ENCODE results near the gene PLD5.
"Not testable (repeated sequence)": the region's sequence is repeated elsewhere in the genome, so short reads cannot be mapped to it uniquely, and the experiment has no call there.

The PLD5 gene

GRCh38 chr1:242219298-242219901, 305.1 kb downstream of the PLD5 start:
- Histone ChIP-seq H3K4me1 (ENCODE audit: low read depth, poor library complexity, severe bottlenecking) (no peaks in the 10 kb centered on the region), H3K4me2 (no peak overlapping the region), H2AFZ (ENCODE audit: low read depth) (no peak overlapping the region), H3K9ac (no peak overlapping the region), H3K27ac (no peak overlapping the region), H3K36me3 (ENCODE audit: insufficient read depth) (no peaks in the 10 kb centered on the region), H3K4me3 (IDR thresholded peaks at IDR 0.05; ENCODE audit: insufficient read depth, low read depth, low read length) (no peak overlapping the region), H3K79me2 (ENCODE audit: insufficient read depth, low read depth) (no peaks in the 10 kb centered on the region), H4K20me1 (ENCODE audit: insufficient read depth) (no peaks in the 10 kb centered on the region), H3K27me3 (ENCODE audit: insufficient read depth, low read depth) (no peaks in the 10 kb centered on the region)
- no peak for TF ChIP-seq CTCF (conservative IDR thresholded peaks at IDR 0.05; ENCODE audit: low read depth, low read length)

GRCh38 chr1:242216368-242216767, 308.1 kb downstream of the PLD5 start:
- no peaks in the 10 kb centered on the region for H3K4me1 ChIP-seq (ENCODE audit: low read depth, poor library complexity, severe bottlenecking)

DNA sequence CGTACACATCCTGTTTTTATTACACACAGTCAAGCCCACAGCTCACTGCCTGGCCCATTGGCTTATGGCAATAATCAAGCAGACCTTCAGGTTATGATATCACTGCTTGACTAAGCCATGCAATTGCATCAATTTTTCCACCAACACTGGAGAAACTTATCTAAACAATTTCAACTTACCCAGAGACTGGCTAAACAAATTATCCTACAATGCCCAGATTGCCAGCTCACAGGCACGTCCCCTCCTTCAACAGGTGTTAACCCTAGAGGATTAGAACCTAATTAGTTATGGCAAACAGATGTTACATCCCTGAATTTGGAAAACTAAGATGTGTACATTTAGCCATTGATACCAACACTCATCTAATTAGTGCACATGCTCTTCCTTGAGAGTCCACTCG, 310.0 kb downstream of the PLD5 start:
- not testable (repeated sequence) for H3K4me1 ChIP-seq (ENCODE audit: low read depth, poor library complexity, severe bottlenecking); H3K4me3 ChIP-seq (IDR thresholded peaks at IDR 0.05; ENCODE audit: insufficient read depth, low read depth, low read length); H3K79me2 ChIP-seq (ENCODE audit: insufficient read depth, low read depth); H2AFZ ChIP-seq (ENCODE audit: low read depth); H3K27ac ChIP-seq; H3K27me3 ChIP-seq (ENCODE audit: insufficient read depth, low read depth); H3K4me2 ChIP-seq; H3K36me3 ChIP-seq (ENCODE audit: insufficient read depth); H4K20me1 ChIP-seq (ENCODE audit: insufficient read depth); H3K9ac ChIP-seq

More at GRCh38 chr1:242216368-242216767, 308.1 kb downstream of the PLD5 start:
- no peak for TF ChIP-seq CTCF (conservative IDR thresholded peaks at IDR 0.05; ENCODE audit: low read depth, low read length)
- no peak overlapping the region for H3K4me3 ChIP-seq (IDR thresholded peaks at IDR 0.05; ENCODE audit: insufficient read depth, low read depth, low read length)
- H3K79me2 ChIP-seq (ENCODE audit: insufficient read depth, low read depth) = no peaks in the 10 kb centered on the region
- no peaks in the 10 kb centered on the region for H3K36me3 ChIP-seq (ENCODE audit: insufficient read depth)
- no peaks in the 10 kb centered on the region for H3K27me3 ChIP-seq (ENCODE audit: insufficient read depth, low read depth)
- no peak overlapping the region for H3K27ac ChIP-seq
- no peak overlapping the region for H2AFZ ChIP-seq (ENCODE audit: low read depth)
- no peaks in the 10 kb centered on the region for H4K20me1 ChIP-seq (ENCODE audit: insufficient read depth)
- H3K4me2 ChIP-seq = no peak overlapping the region
- H3K9ac ChIP-seq = no peak overlapping the region

DNA sequence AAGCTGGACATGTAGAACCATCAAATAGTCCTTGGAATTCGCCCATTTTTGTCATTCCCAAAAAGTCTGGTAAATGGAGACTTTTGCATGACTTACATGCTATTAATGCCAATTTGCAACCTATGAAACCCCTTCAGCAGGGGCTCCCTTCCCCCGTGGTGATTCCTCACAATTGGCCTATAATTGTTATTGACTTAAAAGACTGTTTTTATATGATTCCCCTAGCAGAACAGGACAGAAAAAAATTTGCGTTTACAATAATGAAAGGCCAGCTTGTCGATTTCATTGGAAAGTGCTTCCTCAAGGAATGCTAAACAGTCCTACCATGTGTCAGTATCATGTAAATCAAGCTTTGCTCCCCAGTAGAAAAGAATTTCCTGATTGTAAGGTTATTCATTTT, 311.5 kb downstream of the PLD5 start:
- not testable (repeated sequence) for H2AFZ ChIP-seq (ENCODE audit: low read depth); H3K4me3 ChIP-seq (IDR thresholded peaks at IDR 0.05; ENCODE audit: insufficient read depth, low read depth, low read length); H3K4me1 ChIP-seq (ENCODE audit: low read depth, poor library complexity, severe bottlenecking); H3K27ac ChIP-seq; H3K79me2 ChIP-seq (ENCODE audit: insufficient read depth, low read depth); H3K4me2 ChIP-seq; H4K20me1 ChIP-seq (ENCODE audit: insufficient read depth); H3K36me3 ChIP-seq (ENCODE audit: insufficient read depth); H3K9ac ChIP-seq; H3K27me3 ChIP-seq (ENCODE audit: insufficient read depth, low read depth)

DNA sequence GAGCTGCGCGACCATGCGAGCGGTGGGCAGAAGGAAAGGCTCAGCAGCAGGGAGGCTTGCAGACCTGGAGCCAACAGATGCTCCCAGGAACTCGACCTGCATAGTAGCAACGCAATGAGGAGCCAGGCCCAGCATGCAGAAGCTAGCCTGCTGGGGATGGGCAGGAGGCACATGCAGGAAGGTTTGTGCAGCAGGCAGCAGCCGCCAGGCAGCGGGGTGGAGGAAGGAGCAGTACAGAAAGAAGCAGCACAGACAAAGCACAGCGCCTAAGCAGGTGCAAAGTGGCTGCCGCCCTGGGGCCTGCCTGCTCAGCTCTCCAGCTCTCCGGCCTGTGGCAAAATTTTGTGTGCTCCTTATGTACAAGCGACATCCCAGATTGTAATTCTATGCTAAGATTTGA, 312.1 kb downstream of the PLD5 start:
- H3K4me3 ChIP-seq (IDR thresholded peaks at IDR 0.05; ENCODE audit: insufficient read depth, low read depth, low read length) = no peak overlapping the region
- no peaks in the 10 kb centered on the region for H4K20me1 ChIP-seq (ENCODE audit: insufficient read depth)

More for the DNA sequence above, 312.1 kb downstream of the PLD5 start:
- Histone ChIP-seq H3K9ac (no peak overlapping the region), H3K36me3 (ENCODE audit: insufficient read depth) (no peaks in the 10 kb centered on the region), H3K79me2 (ENCODE audit: insufficient read depth, low read depth) (no peaks in the 10 kb centered on the region), H3K27me3 (ENCODE audit: insufficient read depth, low read depth) (no peaks in the 10 kb centered on the region), H2AFZ (ENCODE audit: low read depth) (no peak overlapping the region), H3K4me1 (ENCODE audit: low read depth, poor library complexity, severe bottlenecking) (no peaks in the 10 kb centered on the region), H3K4me2 (no peak overlapping the region), H3K27ac (no peak overlapping the region)
- TF ChIP-seq CTCF (conservative IDR thresholded peaks at IDR 0.05; ENCODE audit: low read depth, low read length) = no peak

Measured in KMS-11 (cell line).